ENCODE data around the gene DSTN. TPM values are rescaled to one million over a fixed set of nuclear protein-coding genes. Genes with fewer than 3 reads are reported as not detected.

Gene DSTN
- total RNA-seq, 3 donors from 2014 or later: 180 to 384 (median 272) TPM

DNA sequence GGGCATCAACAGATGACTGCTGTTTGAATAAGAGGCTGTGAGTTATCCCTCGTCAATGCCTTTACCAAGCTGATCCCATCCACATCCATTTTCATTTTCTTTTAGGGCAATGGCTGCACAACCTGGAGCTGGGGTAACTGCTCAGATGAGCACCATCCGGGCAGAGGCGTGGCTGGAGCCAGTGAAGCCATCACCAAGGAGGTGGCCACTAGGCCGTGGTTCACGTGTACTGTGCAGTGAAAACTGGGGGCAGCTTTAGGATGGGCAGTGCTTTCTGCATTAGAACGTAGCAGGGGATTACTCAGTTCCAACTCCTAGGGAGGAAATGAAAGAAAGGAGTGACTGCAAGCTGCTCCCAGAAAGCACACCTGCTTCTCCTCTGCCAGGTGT lies 60.9 kb downstream of the DSTN start:
- TF ChIP-seq POLR2A (IDR thresholded peaks at IDR 0.05): no peak
- TF ChIP-seq, protein P1, sequence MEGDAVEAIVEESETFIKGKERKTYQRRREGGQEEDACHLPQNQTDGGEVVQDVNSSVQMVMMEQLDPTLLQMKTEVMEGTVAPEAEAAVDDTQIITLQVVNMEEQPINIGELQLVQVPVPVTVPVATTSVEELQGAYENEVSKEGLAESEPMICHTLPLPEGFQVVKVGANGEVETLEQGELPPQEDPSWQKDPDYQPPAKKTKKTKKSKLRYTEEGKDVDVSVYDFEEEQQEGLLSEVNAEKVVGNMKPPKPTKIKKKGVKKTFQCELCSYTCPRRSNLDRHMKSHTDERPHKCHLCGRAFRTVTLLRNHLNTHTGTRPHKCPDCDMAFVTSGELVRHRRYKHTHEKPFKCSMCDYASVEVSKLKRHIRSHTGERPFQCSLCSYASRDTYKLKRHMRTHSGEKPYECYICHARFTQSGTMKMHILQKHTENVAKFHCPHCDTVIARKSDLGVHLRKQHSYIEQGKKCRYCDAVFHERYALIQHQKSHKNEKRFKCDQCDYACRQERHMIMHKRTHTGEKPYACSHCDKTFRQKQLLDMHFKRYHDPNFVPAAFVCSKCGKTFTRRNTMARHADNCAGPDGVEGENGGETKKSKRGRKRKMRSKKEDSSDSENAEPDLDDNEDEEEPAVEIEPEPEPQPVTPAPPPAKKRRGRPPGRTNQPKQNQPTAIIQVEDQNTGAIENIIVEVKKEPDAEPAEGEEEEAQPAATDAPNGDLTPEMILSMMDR (IDR thresholded peaks at IDR 0.05): no peak
- no peak for TF ChIP-seq POLR2AphosphoS5 (IDR thresholded peaks at IDR 0.05)
- DNase-seq (ENCODE audit: low spot score in 2 of 2): no peak
- peaks cover 4% of the 10 kb centered on the region for H3K36me3 ChIP-seq
- H3K9me3 ChIP-seq: no peaks in the 10 kb centered on the region
- H3K4me3 ChIP-seq: no peak overlapping the region
- H3K27me3 ChIP-seq: no peaks in the 10 kb centered on the region
- peaks cover 0 to 5% of the 10 kb centered on the region in 2 donors for H3K4me1 ChIP-seq
- intact Hi-C loops (cut with DNase I; ENCODE audit: low total_unique reads): no loop called here
- H3K27ac ChIP-seq: no peak overlapping the region

GRCh38 chr20:17631576-17632319 lies 61.9 kb downstream of the DSTN start:
- intact Hi-C loops (cut with DNase I; ENCODE audit: low total_unique reads): no loop called here
- no peaks in the 10 kb centered on the region for H3K27me3 ChIP-seq
- H3K36me3 ChIP-seq: peaks cover 1% of the 10 kb centered on the region

GRCh38 chr20:17633221-17633849 lies 63.5 kb downstream of the DSTN start:
- Histone ChIP-seq H3K27ac (no peak overlapping the region), H3K9me3 (no peaks in the 10 kb centered on the region), H3K27me3 (no peaks in the 10 kb centered on the region), H3K4me1 (peaks cover 0 to 5% of the 10 kb centered on the region in 2 donors), H3K4me3 (no peak overlapping the region), H3K36me3 (no peaks in the 10 kb centered on the region)
- TF ChIP-seq, protein P1 (IDR thresholded peaks at IDR 0.05): no peak
- TF ChIP-seq POLR2AphosphoS5 (IDR thresholded peaks at IDR 0.05) (no peak), POLR2A (IDR thresholded peaks at IDR 0.05) (no peak)
- intact Hi-C loops (cut with DNase I; ENCODE audit: low total_unique reads): no loop called here
- DNase-seq (ENCODE audit: low spot score in 2 of 2): no peak

More at GRCh38 chr20:17631576-17632319, 61.9 kb downstream of the DSTN start:
- no peak overlapping the region for H3K4me3 ChIP-seq
- H3K4me1 ChIP-seq: peaks cover 0 to 5% of the 10 kb centered on the region in 2 donors
- DNase-seq (ENCODE audit: low spot score in 2 of 2): no peak
- no peaks in the 10 kb centered on the region for H3K9me3 ChIP-seq
- TF ChIP-seq, protein P1 (IDR thresholded peaks at IDR 0.05): no peak
- TF ChIP-seq POLR2AphosphoS5 (IDR thresholded peaks at IDR 0.05) (no peak), POLR2A (IDR thresholded peaks at IDR 0.05) (no peak)
- H3K27ac ChIP-seq: no peak overlapping the region

DNA sequence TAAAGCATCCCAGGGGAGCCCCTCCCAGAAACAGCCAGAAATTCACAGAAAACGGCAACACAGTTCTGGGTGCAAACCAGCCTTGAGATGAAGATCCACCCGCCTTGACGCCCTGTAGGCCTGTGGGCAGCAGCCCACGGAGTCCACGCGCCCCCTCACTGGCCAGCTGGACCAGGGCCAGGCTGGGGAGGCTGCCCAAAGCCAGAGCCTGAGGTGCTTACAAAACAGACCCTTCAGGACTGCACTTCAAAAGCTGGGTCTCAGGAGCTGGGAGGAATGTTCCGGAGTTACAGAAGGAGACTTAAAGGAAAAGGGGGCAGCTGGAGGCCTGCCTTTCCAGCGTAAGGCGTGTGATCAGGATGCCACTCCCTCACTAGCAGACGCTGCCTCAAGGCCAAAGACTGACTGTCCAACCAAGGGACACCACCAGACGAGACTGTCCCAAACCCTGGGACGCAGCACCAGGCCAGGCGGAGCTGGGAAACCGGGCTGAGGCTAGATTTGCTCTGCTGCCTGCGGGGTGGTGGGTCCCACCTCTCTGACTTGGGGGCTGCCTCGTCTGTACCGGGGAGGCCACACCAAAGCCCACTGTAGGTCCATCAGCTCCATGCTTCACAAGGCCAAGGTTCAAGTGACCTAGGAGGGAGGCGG lies 64.1 kb downstream of the DSTN start:
- intact Hi-C loops (cut with DNase I; ENCODE audit: low total_unique reads): no loop called here
- H3K4me1 ChIP-seq: peaks cover 0 to 5% of the 10 kb centered on the region in 2 donors
- H3K4me3 ChIP-seq: no peak overlapping the region
- no peak for TF ChIP-seq POLR2A (IDR thresholded peaks at IDR 0.05)
- no peak for TF ChIP-seq POLR2AphosphoS5 (IDR thresholded peaks at IDR 0.05)
- TF ChIP-seq, protein P1 (IDR thresholded peaks at IDR 0.05): no peak
- peak overlapping the region; percentile 11 to 64 for H3K27ac ChIP-seq
- no peak for DNase-seq (ENCODE audit: low spot score in 2 of 2)
- H3K27me3 ChIP-seq: no peaks in the 10 kb centered on the region
- no peaks in the 10 kb centered on the region for H3K36me3 ChIP-seq
- no peaks in the 10 kb centered on the region for H3K9me3 ChIP-seq

All from breast epithelium (tissue), 4 donors.